ENCODE measurements around the gene DAZAP2. TPM values are rescaled to one million over a fixed set of nuclear protein-coding genes. Genes with fewer than 3 reads are reported as not detected.
"Not testable (repeated sequence)": the region's sequence is repeated elsewhere in the genome, so short reads cannot be mapped to it uniquely, and the experiment has no call there.

DAZAP2 gene
- total RNA-seq, 1 experiment from 2014 or later, result 309 TPM

GRCh38 chr12:51240971-51241370 lies 2.3 kb downstream of the DAZAP2 start:
- DNase-seq (ENCODE audit: low read depth), result no peak
- in situ Hi-C loops (cut with HindIII; ENCODE audit: low pct_unique_long_range_greater_than_20kb, low sequenced_read_pairs), result no loop called here

GRCh38 chr12:51242120-51242519 lies 3.5 kb downstream of the DAZAP2 start:
- no peak for DNase-seq (ENCODE audit: low read depth)
- in situ Hi-C loops (cut with HindIII; ENCODE audit: low pct_unique_long_range_greater_than_20kb, low sequenced_read_pairs), result no loop called here

GRCh38 chr12:51242876-51243275 lies 4.2 kb downstream of the DAZAP2 start:
- DNase-seq (ENCODE audit: low read depth), result no peak
- in situ Hi-C loops (cut with HindIII; ENCODE audit: low pct_unique_long_range_greater_than_20kb, low sequenced_read_pairs), result no loop called here

- in situ Hi-C loops (cut with HindIII; ENCODE audit: low pct_unique_long_range_greater_than_20kb, low sequenced_read_pairs), result no loop called here
- no peak for DNase-seq (ENCODE audit: low read depth)
Observed at GRCh38 chr12:51244269-51244668, 5.6 kb downstream of the DAZAP2 start.

GRCh38 chr12:51245476-51246253 lies 7.0 kb downstream of the DAZAP2 start:
- in situ Hi-C loops (cut with HindIII; ENCODE audit: low pct_unique_long_range_greater_than_20kb, low sequenced_read_pairs), result no loop called here

GRCh38 chr12:51246254-51246853 lies 7.7 kb downstream of the DAZAP2 start:
- no peak for DNase-seq (ENCODE audit: low read depth)
- in situ Hi-C loops (cut with HindIII; ENCODE audit: low pct_unique_long_range_greater_than_20kb, low sequenced_read_pairs), result no loop called here

More at GRCh38 chr12:51245476-51246253, 7.0 kb downstream of the DAZAP2 start:
- no peak for DNase-seq (ENCODE audit: low read depth)

GRCh38 chr12:51247523-51248206 lies 9.0 kb downstream of the DAZAP2 start:
- in situ Hi-C loops (cut with HindIII; ENCODE audit: low pct_unique_long_range_greater_than_20kb, low sequenced_read_pairs), result no loop called here
- DNase-seq (ENCODE audit: low read depth), result no peak

- in situ Hi-C loops (cut with HindIII; ENCODE audit: low pct_unique_long_range_greater_than_20kb, low sequenced_read_pairs), result no loop called here
Observed at GRCh38 chr12:51253276-51253675, 14.7 kb downstream of the DAZAP2 start.

GRCh38 chr12:51254536-51254935 lies 15.9 kb downstream of the DAZAP2 start:
- in situ Hi-C loops (cut with HindIII; ENCODE audit: low pct_unique_long_range_greater_than_20kb, low sequenced_read_pairs), result no loop called here
- DNase-seq (ENCODE audit: low read depth), result peak; percentile 45

More at GRCh38 chr12:51253276-51253675, 14.7 kb downstream of the DAZAP2 start:
- DNase-seq (ENCODE audit: low read depth), result no peak

GRCh38 chr12:51259600-51259999 lies 21.0 kb downstream of the DAZAP2 start:
- DNase-seq (ENCODE audit: low read depth); in situ Hi-C loops (cut with HindIII; ENCODE audit: low pct_unique_long_range_greater_than_20kb, low sequenced_read_pairs): not testable (repeated sequence)

- peak; percentile 89 for DNase-seq (ENCODE audit: low read depth)
- in situ Hi-C loops (cut with HindIII; ENCODE audit: low pct_unique_long_range_greater_than_20kb, low sequenced_read_pairs), result no loop called here
Observed at GRCh38 chr12:51262758-51263177, 24.1 kb downstream of the DAZAP2 start.

- in situ Hi-C loops (cut with HindIII; ENCODE audit: low pct_unique_long_range_greater_than_20kb, low sequenced_read_pairs), result no loop called here
- DNase-seq (ENCODE audit: low read depth), result no peak
Observed at GRCh38 chr12:51263341-51263740, 24.7 kb downstream of the DAZAP2 start.

- DNase-seq (ENCODE audit: low read depth), result no peak
- in situ Hi-C loops (cut with HindIII; ENCODE audit: low pct_unique_long_range_greater_than_20kb, low sequenced_read_pairs), result no loop called here
Observed at GRCh38 chr12:51264297-51264696, 25.7 kb downstream of the DAZAP2 start.

GRCh38 chr12:51265024-51265423 lies 26.4 kb downstream of the DAZAP2 start:
- in situ Hi-C loops (cut with HindIII; ENCODE audit: low pct_unique_long_range_greater_than_20kb, low sequenced_read_pairs), result no loop called here
- DNase-seq (ENCODE audit: low read depth), result no peak

- in situ Hi-C loops (cut with HindIII; ENCODE audit: low pct_unique_long_range_greater_than_20kb, low sequenced_read_pairs), result no loop called here
- peak; percentile 57 for DNase-seq (ENCODE audit: low read depth)
Observed at GRCh38 chr12:51269174-51270066, 30.8 kb downstream of the DAZAP2 start.

- in situ Hi-C loops (cut with HindIII; ENCODE audit: low pct_unique_long_range_greater_than_20kb, low sequenced_read_pairs), result no loop called here
- peak; percentile 59 for DNase-seq (ENCODE audit: low read depth)
Observed at GRCh38 chr12:51270067-51270950, 31.7 kb downstream of the DAZAP2 start, which contains the start of gene SMAGP. Gene SMAGP, minus strand, starts transcription at chr12:51270415. Its CDS starts 1,137 bp downstream, at chr12:51269278.

- DNase-seq (ENCODE audit: low read depth), result no peak
- in situ Hi-C loops (cut with HindIII; ENCODE audit: low pct_unique_long_range_greater_than_20kb, low sequenced_read_pairs), result no loop called here
Observed at GRCh38 chr12:51270951-51271518, 32.4 kb downstream of the DAZAP2 start.
